Coronary artery (tissue), 2 donors: ENCODE measurements around the gene MGAT3.

Source experiments
- DNase-seq: peaks from one replicate; pipeline ENCODE4 v3.0.0-alpha.2; 2017; ENCODE audit warnings: low spot score
- H3K27ac ChIP-seq, 2 donors: fragments of 200-600 bp; sonication (generic); one replicate each; pipeline ENCODE4 v1.5.1; 2016 to 2019
- H3K4me3 ChIP-seq: fragments of 200-600 bp; sonication (generic); 2 replicates; pipeline ENCODE4 v1.5.1; 2016; ENCODE audit warnings: mild to moderate bottlenecking, moderate library complexity
- TF ChIP-seq, protein P1 (sequence below): fragments of 200-600 bp; sonication (generic); IDR thresholded peaks from one replicate; pipeline ENCODE4 v1.5.1; 2019; ENCODE audit warnings: antibody characterized with exemption

Gene MGAT3

GRCh38 chr22:39497429-39497828 is 40.6 kb downstream of the MGAT3 start:
- Histone ChIP-seq H3K27ac (no peak overlapping the region), H3K4me3 (no peak overlapping the region)
- DNase-seq, result no peak
- TF ChIP-seq, protein P1, sequence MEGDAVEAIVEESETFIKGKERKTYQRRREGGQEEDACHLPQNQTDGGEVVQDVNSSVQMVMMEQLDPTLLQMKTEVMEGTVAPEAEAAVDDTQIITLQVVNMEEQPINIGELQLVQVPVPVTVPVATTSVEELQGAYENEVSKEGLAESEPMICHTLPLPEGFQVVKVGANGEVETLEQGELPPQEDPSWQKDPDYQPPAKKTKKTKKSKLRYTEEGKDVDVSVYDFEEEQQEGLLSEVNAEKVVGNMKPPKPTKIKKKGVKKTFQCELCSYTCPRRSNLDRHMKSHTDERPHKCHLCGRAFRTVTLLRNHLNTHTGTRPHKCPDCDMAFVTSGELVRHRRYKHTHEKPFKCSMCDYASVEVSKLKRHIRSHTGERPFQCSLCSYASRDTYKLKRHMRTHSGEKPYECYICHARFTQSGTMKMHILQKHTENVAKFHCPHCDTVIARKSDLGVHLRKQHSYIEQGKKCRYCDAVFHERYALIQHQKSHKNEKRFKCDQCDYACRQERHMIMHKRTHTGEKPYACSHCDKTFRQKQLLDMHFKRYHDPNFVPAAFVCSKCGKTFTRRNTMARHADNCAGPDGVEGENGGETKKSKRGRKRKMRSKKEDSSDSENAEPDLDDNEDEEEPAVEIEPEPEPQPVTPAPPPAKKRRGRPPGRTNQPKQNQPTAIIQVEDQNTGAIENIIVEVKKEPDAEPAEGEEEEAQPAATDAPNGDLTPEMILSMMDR, result no peak

DNA sequence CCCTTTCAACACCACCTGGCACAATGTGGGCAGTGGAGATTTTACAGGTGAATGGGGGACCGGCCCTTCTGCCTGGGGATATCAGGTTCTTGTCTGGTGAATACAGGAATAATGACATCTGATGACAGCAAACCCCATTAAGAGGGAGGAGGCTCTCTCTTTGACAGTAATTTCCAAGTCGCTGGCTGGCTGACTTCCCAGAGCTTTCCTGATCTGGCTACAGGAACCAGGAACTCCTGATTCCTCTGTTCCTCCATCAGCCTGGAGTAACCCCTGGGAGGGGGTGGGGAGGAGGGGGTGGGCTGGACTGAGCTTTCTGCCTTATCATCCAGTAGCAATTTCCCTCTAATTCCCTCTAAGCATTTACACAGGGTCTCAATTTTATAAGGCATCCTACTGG is 41.6 kb downstream of the MGAT3 start:
- DNase-seq, result no peak
- TF ChIP-seq, protein P1, result no peak
- no peak overlapping the region for H3K4me3 ChIP-seq
- peak overlapping the region in 1 of 2 donors; percentile 47 for H3K27ac ChIP-seq

DNA sequence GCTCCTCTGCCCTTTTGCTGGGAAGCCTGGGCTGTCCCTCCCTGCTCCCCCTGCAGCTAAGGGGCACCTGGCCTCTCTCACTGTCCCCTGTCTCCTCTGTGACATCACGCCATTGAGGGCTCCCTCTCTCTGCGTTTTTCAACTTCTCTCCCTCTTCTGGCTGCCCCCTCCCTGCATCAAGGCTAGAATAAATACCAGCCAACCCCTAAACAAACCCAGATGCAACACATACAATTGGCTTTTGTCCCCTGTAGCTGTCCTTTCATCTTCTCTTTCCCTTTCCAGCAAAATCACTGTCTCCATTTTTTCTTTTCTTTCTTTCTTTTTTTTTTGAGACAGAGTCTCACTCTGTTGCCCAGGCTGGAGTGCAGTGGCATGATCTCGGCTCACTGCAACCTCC is 42.0 kb downstream of the MGAT3 start:
- no peak for DNase-seq
- H3K4me3 ChIP-seq, result no peak overlapping the region
- TF ChIP-seq, protein P1, result no peak
- no peak overlapping the region for H3K27ac ChIP-seq

GRCh38 chr22:39500101-39500500 is 43.3 kb downstream of the MGAT3 start:
- Histone ChIP-seq H3K4me3 (no peak overlapping the region), H3K27ac (no peak overlapping the region)
- TF ChIP-seq, protein P1, result no peak
- DNase-seq, result no peak

GRCh38 chr22:39501644-39502108 is 44.9 kb downstream of the MGAT3 start:
- TF ChIP-seq, protein P1, result no peak
- H3K4me3 ChIP-seq, result peak overlapping the region; percentile 99
- DNase-seq, result no peak
- peak overlapping the region; percentile 71 to 93 for H3K27ac ChIP-seq

GRCh38 chr22:39502109-39502788 is 45.4 kb downstream of the MGAT3 start, which contains the start of gene MIEF1:
TSS of gene MIEF1 (plus strand) at chr22:39502290. CDS start at chr22:39511295, 9,005 bp downstream.
- DNase-seq, result peak; percentile 99
- TF ChIP-seq, protein P1, result no peak
- Histone ChIP-seq H3K4me3 (peak within 1 kb of the TSS; percentile 99), H3K27ac (peak within 1 kb of the TSS; percentile 71 to 93)

DNA sequence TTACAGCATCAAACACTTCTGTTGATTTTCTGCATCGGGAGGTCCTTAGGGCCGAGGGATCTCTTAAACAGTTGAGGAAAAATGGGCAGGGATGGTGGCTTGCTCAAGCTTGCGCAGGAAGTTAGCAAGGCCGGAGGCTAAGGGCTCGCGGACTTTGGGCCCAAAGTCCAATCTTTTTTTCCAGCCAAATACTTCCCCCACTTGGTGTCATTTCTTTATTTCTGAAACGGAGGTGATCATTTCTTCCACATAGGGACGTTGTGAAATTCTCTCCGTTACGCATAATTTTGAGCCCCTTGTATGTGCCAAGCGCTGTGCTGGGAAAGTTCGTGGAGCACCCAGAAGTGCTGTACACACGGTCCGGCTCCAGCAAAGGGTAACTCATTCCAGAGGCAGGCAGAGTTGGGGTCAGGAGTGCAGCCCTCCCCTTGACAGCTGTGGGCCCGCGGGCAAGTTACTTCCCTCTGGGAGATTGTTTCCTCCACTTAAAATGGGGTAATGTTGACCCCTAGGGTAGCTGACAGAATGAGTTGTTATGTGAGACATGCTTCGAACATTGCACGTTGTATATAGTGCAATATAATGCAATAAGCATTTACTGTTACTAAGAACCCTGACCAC is 46.1 kb downstream of the MGAT3 start:
- DNase-seq, result no peak
- Histone ChIP-seq H3K4me3 (peak overlapping the region; percentile 99), H3K27ac (peak overlapping the region; percentile 71 to 93)
- TF ChIP-seq, protein P1, result no peak
